PFSK-1 (cell line): Measurements from ENCODE around the gene ACSF3.

ENCODE experiments used
- POLR2AphosphoS5 ChIP-seq: IDR thresholded peaks from 2 replicates; pipeline ENCODE4 v1.6.1; 2012; ENCODE audit warnings: low read depth, mild to moderate bottlenecking, control low read depth, low read length, moderate library complexity
- REST ChIP-seq, 2 experiments: IDR thresholded peaks; 2 replicates each; pipeline versions ENCODE4 v1.6.1 to v1.8.0; 2011 to 2012; ENCODE audit warnings: low read depth in 2 of 2, low read length in 2 of 2, control low read depth in 1 of 2, inconsistent platforms in 1 of 2, mild to moderate bottlenecking in 1 of 2, moderate library complexity in 1 of 2; ENCODE audit not compliant: insufficient read depth in 1 of 2
- SIN3A ChIP-seq: IDR thresholded peaks from 2 replicates; pipeline ENCODE4 v1.6.1; 2012; ENCODE audit warnings: mild to moderate bottlenecking, low read length, moderate library complexity, borderline replicate concordance; ENCODE audit not compliant: insufficient read depth

GRCh38 chr16:89150981-89151380 lies 57.3 kb downstream of the ACSF3 start:
- TF ChIP-seq POLR2AphosphoS5 (no peak), REST (IDR thresholded peaks at IDR 0.05; ENCODE audit: insufficient read depth in 1 of 2, low read depth in 2 of 2, low read length in 2 of 2) (no peak), SIN3A (no peak)
